ENCODE results near the gene SLN. TPM values are rescaled to one million over a fixed set of nuclear protein-coding genes. Genes with fewer than 3 reads are reported as not detected.

SLN gene
- total RNA-seq, 1 donor from 2014 or later = 64.0 TPM

- no peak for TF ChIP-seq CTCF (IDR thresholded peaks at IDR 0.05; ENCODE audit: borderline replicate concordance)
- H3K4me1 ChIP-seq = no peaks in the 10 kb centered on the region
- intact Hi-C loops (cut with micrococcal nuclease) = no loop called here
- DNase-seq = no peak
- no peaks in the 10 kb centered on the region for H3K36me3 ChIP-seq
- no peak overlapping the region for H3K27ac ChIP-seq (replicated peaks)
- H3K27me3 ChIP-seq (ENCODE audit: low read depth) = peaks cover 13% of the 10 kb centered on the region
- no peak overlapping the region for H3K4me3 ChIP-seq
- no peaks in the 10 kb centered on the region for H3K9me3 ChIP-seq (replicated peaks)
Observed at GRCh38 chr11:107702109-107702660, 9.7 kb downstream of the SLN start.

- H3K4me3 ChIP-seq = no peak overlapping the region
- intact Hi-C loops (cut with micrococcal nuclease) = no loop called here
- H3K27me3 ChIP-seq (ENCODE audit: low read depth) = peaks cover 19% of the 10 kb centered on the region
- no peak for TF ChIP-seq CTCF (IDR thresholded peaks at IDR 0.05; ENCODE audit: borderline replicate concordance)
- DNase-seq = no peak
- no peaks in the 10 kb centered on the region for H3K36me3 ChIP-seq
- H3K27ac ChIP-seq (replicated peaks) = no peak overlapping the region
- no peaks in the 10 kb centered on the region for H3K4me1 ChIP-seq
- no peaks in the 10 kb centered on the region for H3K9me3 ChIP-seq (replicated peaks)
Observed at GRCh38 chr11:107699371-107700285, 12.2 kb downstream of the SLN start.

GRCh38 chr11:107697291-107697690 lies 14.6 kb downstream of the SLN start:
- Histone ChIP-seq H3K4me1 (no peaks in the 10 kb centered on the region), H3K27ac (replicated peaks) (no peak overlapping the region), H3K27me3 (ENCODE audit: low read depth) (peaks cover 38% of the 10 kb centered on the region), H3K36me3 (no peaks in the 10 kb centered on the region), H3K4me3 (no peak overlapping the region), H3K9me3 (replicated peaks) (no peaks in the 10 kb centered on the region)
- DNase-seq = no peak
- intact Hi-C loops (cut with micrococcal nuclease) = no loop called here
- no peak for TF ChIP-seq CTCF (IDR thresholded peaks at IDR 0.05; ENCODE audit: borderline replicate concordance)

- H3K9me3 ChIP-seq (replicated peaks) = no peaks in the 10 kb centered on the region
- H3K27me3 ChIP-seq (ENCODE audit: low read depth) = peaks cover 38% of the 10 kb centered on the region
- no peaks in the 10 kb centered on the region for H3K4me1 ChIP-seq
- H3K36me3 ChIP-seq = no peaks in the 10 kb centered on the region
- no peak for TF ChIP-seq CTCF (IDR thresholded peaks at IDR 0.05; ENCODE audit: borderline replicate concordance)
- intact Hi-C loops (cut with micrococcal nuclease) = no loop called here
- H3K27ac ChIP-seq (replicated peaks) = peak overlapping the region; percentile 32
- no peak overlapping the region for H3K4me3 ChIP-seq
- no peak for DNase-seq
Observed at GRCh38 chr11:107696140-107696539, 15.7 kb downstream of the SLN start.

- Histone ChIP-seq H3K36me3 (no peaks in the 10 kb centered on the region), H3K9me3 (replicated peaks) (no peaks in the 10 kb centered on the region), H3K27me3 (ENCODE audit: low read depth) (peaks cover 43% of the 10 kb centered on the region), H3K4me1 (no peaks in the 10 kb centered on the region), H3K27ac (replicated peaks) (no peak overlapping the region), H3K4me3 (no peak overlapping the region)
- no peak for DNase-seq
- TF ChIP-seq CTCF (IDR thresholded peaks at IDR 0.05; ENCODE audit: borderline replicate concordance) = no peak
- intact Hi-C loops (cut with micrococcal nuclease) = no loop called here
Observed at GRCh38 chr11:107695446-107695845, 16.4 kb downstream of the SLN start.

Data from left ventricle myocardium inferior (tissue), 1 donor.